HUDEP-2 (cell line): ENCODE data around the gene PGP.
"Not testable (repeated sequence)": the region's sequence is repeated elsewhere in the genome, so short reads cannot be mapped to it uniquely, and the experiment has no call there.

ENCODE experiments used
- DNase-seq, 76 experiments: peaks; one replicate each; lab custom pipeline; 2025; ENCODE audit not compliant: unreplicated experiment in 76 of 76; lab: John Stamatoyannopoulos, UW

Gene PGP, protein sequence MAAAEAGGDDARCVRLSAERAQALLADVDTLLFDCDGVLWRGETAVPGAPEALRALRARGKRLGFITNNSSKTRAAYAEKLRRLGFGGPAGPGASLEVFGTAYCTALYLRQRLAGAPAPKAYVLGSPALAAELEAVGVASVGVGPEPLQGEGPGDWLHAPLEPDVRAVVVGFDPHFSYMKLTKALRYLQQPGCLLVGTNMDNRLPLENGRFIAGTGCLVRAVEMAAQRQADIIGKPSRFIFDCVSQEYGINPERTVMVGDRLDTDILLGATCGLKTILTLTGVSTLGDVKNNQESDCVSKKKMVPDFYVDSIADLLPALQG

DNA sequence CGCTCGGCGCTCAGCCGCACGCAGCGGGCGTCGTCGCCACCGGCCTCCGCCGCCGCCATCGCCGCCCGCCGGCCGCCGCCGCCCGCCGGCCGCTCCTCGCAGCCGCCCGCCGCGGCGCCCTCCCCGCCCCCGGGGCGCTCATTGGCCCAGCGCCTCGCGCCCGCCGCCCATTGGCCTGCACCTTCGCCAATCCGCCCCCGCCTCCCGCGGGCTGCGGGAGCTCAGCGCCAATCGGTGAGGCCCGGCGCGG lies at the start of gene PGP:
PGP (minus strand) TSS at position 122 of the 250 bp plus-strand sequence; CDS start at position 59, 63 bp downstream.
- DNase-seq: no peak

DNA sequence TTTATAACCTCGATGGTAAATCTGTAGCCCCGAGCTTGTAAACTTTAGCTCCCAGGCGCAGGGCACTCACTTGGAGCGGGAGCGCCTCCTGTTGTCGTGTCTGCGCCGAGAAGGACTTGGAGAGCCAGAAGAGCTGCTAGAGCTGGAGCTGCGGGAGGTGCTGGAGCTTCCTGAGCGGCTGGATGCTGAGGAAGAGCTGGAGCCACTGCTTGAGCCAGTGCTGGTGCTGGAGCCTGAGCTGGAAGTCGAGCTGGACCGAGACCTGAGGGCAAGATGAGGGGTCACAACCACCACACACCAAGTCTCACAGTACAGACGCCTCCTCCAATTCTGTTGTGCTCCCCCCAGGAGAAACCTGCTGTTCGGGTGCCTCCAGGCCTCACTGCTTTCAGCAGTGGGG lies 48.4 kb upstream of the PGP start:
- DNase-seq: not testable (repeated sequence)

DNA sequence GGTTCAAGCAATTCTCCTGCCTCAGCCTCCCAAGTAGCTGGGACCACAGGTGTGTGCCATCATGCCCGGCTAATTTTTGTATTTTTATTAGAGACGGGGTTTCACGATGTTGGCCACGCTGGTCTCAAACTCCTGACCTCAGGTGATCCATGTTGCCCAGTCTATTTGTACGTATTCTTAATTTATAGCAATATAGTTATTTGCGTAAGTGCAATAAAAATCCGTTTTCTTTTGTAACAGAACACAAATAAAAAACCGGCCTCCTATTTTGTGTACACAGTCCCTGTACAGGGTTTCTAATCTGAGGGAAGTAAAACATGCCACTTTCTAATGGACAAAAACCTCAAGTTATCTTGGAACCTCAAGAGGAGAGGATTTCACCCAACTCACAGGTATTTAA lies 45.6 kb upstream of the PGP start:
- DNase-seq: no peak

DNA sequence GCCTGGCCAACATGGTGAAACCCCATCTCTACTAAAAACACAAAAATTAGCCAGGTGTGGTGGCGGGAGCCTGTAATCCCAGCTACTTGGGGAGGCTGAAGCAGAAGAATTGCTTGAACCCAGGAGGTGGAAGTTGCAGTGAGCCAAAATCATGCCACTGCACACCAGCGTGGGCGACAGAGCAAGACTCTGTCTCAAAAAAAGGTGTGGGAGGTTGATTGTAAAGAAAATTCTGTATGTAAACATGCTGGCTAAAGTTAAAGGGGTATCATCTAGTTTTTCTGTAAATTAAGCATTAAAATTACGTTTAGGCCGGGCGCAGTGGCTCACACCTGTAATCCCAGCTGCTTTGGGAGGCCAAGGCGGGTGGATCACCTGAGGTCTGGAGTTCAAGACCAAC lies 43.9 kb upstream of the PGP start:
- not testable (repeated sequence) for DNase-seq

DNA sequence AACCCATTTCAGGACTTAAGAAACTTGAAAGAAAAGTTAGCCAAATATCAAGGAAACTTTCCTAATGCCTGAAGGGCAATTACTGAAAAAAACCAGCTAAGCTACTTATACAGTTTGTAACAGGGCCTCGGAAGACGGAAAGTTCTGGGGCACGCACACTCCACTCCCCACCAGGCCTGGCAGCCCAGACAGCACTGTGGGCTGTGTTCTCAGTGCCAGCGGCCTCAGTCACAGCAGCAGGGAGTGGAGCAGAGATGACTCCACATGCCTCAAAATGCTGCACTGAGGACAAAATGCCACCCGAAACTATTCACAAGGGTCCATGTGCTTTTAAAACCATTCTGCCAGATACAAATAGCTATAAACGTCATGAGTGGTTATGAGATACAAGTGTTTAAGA lies 43.1 kb upstream of the PGP start:
- no peak for DNase-seq

DNA sequence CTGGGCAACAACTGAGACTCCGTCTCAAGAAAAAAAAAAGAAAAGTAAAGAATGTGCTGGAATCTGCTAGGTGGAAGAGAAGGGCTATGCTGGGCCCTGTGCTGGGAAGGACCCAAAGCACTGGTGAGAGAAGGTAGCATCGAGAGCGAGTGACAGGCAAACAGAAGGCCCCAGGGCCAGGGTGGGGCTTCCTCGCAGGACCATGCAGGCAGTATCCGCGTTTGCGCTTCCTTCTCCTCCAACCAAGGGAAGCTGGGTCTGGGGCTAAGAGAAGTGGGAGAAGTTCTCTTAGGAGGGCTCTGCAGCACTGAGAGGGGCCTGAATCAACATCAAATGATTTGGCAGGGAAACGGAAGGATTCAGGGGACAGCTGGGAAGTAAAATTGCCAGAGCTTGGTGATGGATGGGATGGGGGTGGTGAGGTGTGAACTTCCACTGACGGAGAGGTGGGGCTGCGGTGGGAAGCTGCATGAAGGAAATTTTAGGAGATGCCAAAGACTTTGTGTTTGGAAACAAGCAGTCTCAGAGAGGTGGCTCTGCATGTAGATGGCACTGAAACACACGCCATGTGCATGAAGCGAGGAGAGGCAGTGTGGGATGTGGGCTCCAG lies 42.0 kb upstream of the PGP start:
- DNase-seq: no peak

DNA sequence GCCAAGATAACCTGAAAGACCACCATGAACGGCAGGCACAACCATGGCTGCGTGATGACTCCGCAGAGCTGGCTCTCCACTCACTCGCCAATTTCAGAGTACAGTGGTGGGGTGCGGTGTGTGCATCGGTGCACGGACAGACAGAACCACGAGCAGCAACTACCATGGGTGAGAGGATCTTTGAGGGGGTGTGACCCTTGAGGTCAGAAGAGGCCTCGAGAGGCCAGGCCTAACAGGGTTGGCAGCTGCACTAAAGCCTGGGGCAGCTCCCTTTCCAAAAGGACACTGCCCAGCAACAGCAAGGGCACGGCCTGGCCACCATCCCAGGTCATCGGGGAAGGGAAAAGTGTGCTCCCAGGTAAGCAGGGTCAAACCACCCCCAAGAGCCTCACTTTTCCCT lies 38.7 kb upstream of the PGP start:
- no peak for DNase-seq

DNA sequence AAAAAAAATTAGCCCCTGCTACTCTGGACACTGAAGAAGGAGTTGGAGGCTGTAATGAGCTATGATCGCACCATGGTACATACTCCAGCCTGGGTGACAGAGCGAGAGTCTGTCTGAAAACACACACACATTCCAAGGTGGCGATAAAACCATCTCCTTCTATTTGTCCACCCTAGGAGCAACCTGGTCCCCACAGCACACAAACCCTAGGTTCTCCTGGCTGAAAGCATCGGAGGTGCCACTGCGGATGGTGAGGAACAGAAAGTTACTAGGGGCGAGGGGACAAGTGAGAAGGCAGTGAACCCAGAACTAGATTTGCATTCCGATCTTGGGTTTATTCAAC lies 38.1 kb upstream of the PGP start:
- DNase-seq: no peak

DNA sequence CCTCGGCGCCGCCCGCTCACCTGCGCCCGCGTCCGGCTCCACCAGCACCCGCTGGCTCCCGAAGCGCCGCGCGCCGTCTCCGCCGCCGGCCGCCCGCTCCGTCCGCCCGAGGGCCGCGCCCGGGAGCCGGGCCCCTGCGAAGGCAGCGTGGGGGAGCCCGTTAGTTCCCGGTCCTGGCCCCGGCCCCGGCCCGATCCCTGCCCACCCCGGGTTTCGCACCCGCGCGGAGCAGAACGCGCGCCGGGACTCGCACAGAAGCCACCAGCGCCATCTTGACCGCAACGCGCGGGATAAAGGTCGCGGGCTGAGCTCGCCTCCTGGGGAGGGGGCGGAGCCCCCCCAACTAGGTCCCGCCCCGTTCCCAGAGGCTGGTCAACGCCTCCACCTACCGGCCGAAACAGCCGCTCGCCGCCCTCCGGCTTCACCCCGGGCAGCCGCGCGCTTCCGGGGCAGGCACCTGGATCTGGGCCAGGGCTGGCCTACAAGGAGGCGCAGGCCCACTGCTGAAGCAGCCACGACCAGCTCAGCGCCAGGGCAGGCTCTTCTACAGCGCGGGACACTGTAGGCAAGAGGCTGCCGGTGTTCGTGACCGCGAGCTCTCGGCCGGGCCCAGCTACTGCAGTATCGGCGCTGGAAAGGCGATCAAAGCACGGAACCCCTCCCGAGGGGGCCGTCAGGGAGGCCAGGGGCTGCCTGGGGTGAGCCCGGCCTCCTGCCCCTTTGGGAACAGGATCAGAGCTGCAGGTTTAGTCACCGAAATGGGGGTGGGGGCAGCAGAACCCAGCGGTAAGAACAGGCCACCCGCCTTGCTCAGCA lies 36.9 kb upstream of the PGP start, which contains the start of gene ECI1:
ECI1 (minus strand) TSS at position 292 of the 816 bp plus-strand sequence; CDS start at position 271, 21 bp downstream.
- peak in 74 of 76 experiments; percentile 63 to 97 (median 94) for DNase-seq

DNA sequence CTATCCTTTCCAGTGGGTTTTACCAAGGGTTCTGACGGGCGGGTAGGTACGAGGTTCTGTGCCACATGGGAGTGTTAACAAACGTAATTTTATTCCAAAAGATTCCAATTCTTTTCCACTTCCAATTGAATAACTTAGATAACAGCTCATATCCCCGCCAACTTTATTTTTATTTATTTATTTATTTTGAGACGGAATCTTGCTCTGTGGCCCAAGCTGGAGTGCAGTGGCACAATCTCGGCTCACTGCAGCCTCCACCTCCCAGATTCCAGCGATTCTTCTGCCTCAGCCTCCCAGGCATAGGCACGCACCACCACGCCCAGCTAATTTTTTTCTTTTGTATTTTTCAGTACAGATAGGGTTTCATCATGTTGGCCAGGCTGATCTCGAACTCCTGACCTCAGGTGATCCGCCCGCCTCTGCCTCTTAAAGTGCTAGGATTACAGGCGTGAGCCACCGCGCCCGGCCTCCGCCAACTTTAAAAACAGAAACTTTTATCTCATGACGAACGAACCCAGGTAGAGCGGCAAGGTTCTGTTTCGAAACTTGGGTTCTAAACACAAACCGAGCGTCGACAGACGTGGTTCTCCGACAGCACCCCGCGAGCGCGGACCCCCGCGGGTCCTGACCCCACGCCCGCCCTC lies 36.1 kb upstream of the PGP start:
- peak in 21 of 76 experiments; percentile 7 to 58 (median 33) for DNase-seq

DNA sequence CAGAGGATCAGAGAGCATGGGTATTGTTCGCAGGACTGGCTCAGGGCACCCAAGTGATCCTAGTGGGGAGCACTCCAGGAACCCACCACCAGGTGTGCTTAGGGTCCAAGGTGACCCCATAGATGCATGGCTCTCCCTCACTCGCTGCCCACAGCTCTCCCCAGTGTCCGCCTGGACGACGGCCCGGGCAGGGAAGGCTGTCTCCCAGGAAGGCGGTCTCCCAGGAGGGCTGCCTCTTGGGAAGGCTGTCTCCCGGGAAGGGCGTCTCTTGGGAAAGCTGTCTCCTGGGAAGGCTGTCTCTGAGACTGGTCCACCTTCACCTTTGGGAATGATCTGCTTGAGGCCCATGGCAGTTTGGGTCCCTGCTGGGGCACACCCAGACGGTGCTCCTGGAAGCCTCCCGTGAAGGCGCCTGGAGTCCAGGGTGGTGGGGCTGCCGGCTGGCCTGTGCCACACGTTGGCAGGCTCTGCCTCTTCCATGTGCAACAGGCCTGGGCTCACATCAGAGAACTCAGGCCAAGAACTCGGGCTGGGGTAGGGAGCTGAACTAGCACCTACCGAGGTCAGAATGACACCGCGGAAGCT lies 31.8 kb upstream of the PGP start:
- DNase-seq: no peak

DNA sequence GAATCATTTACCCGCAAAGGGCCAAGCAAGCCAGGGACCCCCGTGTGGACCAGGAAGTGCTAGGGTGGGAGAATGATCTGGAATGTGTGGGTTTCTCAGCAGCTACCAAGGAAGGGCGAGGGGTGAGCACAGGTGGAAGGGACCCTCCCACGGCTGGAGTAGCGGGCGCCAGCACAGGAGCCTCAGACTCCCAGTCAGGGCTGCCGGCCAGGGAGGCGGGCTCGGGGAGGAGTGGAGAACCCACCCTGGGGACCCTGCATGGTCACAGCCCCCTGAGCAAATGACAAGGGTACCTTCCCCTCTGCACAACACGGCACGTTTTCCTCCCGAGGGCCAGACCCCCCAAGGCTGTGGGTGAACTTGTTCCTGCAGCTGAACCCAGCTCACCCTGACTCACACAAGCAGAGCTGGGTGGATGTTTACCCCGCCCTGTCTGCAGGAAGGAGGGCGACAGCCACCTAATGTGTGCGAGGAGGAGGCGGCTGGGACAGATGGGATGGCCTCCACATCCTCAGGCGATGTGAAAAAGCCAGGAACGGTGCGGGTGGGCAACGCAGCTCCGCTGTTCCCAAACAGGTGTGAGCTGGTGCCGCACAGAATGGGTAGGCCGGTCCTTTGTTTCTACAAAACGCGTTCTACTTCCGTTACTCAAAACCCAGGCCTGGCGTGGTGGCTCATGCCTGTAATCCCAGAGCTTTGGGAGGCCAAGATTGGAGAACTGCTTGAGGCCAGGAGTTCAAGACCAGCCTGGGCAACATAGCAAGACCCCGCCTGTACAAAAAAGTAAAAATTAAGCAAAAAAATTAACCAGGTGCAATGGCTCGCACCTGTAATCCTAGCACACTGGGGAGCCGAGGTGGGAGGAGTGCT lies 30.5 kb upstream of the PGP start:
- no peak for DNase-seq

DNA sequence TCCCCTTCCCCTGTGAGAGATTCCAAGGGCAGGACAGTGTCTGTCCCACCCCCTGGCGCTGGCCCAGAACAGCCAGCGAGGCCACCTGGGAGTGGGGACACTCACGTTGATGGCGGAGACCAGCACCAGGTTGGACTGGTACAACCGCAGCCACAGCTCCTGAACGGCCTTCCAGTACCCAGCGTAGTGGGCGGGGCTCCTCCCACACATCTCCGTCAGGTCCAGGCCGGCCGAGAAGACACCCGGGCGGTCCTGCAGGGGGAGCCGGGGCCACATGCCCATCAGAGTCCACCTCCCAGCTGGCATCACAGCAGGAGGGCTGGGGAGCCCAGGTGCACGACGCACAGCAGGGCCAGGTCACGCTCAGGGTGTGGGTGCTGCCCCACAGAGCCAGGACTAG lies 29.7 kb upstream of the PGP start:
- peak in 17 of 76 experiments; percentile 11 to 60 (median 38) for DNase-seq

DNA sequence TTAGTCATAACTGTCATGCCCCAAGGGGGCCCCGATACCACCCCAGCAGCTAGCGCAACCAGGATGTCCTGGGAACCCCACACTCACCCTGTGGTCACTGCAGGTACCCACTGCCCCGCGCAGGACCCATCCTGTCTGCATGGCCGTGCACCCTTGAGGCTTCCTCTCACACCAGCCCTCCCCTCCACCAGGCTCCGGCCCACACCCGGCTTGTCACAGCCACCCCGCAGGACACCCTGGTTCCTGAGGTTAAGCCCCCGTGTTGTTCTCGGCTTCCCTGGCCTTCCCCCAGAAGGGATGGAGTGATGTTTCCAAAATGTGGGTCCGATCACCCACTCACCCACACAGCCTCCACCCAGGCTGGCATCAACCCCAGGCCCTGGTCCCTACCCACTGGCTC lies 29.1 kb upstream of the PGP start:
- no peak for DNase-seq

DNA sequence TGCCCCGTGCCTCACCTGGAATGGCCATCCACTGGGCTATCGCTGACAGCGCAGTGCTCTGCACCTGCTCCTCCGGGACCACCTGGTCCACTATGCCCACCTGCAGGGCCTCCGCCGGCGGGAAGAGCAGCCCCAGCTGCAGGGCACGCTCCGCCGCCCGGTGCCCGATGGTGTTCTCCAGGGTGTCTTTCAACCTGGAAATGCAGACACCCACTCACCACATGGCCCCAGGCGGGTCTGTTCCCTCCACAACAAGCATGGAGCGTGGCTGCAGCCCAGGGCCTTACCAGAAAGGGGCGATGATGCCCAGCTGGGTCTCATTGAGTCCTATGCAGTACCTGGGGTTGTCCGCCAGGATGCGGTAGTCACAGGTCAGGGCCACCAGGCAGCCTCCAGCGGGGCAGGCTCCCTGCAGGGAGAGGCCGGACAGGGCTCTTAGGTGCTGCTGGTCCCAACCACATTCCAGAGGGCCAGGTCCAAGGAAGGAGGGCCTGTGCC lies 28.4 kb upstream of the PGP start:
- peak in 5 of 76 experiments; percentile 7 to 18 (median 12) for DNase-seq

DNA sequence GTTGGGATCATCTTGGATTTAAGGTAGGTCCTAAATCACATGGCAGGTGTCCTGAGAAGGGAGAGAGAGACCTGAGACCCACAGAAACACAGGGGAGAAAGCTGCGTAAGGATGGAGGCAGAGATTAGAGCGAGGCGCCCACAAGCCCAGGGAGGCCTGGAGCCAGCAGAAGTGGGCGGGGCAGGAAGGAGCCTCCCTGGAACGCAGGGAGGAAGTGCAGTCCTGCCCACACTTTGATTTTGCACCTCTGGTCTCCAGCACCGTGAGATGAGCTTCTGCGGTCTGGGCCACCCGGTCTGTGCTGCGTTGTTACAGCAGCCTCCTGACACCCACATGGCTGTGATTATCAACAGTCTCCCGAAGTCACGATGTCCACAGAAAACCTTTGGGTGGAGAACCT lies 28.0 kb upstream of the PGP start:
- DNase-seq: no peak

DNA sequence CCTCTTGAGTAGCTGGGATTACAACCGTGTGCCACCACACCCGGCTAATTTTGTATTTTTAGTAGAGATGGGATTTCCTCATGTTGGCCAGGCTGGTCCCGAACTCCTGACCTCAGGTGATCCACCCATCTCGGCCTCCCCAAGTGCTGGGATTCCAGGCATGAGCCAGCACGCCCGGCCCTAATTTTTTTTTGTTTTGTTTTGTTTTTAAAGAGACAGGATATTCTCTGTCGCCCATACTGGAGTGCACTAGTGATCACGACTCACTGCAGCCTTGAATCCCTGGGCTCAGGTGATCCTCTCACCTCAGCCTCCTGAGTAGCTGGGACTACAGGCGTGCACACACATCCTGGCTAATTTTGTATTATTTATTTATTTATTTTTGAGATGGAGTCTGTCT lies 25.7 kb upstream of the PGP start:
- not testable (repeated sequence) for DNase-seq

DNA sequence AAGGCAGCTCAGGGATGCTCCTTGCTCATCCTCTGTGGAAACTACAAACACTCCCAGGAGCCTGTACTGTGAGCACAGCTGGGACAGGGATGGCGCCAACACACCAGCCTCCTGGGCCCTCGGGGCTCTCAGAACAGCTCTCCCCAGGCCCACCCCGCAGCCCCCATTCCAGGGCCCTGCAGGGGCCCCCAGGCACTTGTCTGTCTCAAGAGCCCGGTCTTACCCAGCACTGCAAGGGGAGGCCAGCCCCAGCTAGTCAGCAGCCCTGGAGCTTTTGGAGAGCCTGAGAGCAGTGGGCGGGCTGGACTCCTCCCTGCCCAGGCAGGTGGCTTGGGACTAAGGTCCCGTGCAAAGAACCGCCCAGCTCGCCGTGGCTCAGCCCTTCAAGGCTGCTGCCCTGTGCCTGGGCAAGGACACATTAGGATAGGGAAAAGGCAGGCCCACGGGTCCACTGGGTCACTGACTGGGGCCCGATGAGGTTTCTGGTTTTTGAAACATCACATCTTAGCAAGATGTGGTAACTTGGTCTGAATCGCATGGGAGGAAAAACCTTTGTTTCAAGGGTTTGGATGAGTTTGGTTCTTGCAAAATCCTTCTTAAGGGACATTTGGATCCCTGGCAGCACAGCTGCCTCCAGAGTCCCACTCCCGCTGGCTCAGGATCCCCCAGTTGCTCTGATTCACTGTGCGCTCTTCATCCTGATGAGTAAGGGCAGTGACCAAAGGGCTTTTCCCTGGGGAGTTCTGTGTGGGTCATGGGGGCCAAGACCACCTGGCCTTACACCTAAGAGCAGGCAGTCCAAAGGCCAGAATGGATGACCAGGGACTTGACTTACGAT lies 24.4 kb upstream of the PGP start:
- DNase-seq: peak in 1 of 76 experiments; percentile 17
